Gastroesophageal sphincter (tissue), 4 donors: ENCODE data around the gene ALDH1A3. TPM values are rescaled to one million over a fixed set of nuclear protein-coding genes. Genes with fewer than 3 reads are reported as not detected.

Source experiments
- ATAC-seq: fragments of 150-250 bp; one replicate; pipeline ENCODE4 v1.9.1; 2016; ENCODE audit warnings: mild to moderate bottlenecking, moderate library complexity
- H3K27ac ChIP-seq, 4 donors: fragments of 200-600 bp; sonication (generic) in 3 of 4; 1 replicate in 3 of 4; 2 replicates in 1 of 4; pipeline ENCODE4 v1.5.1; 2016 to 2019
- H3K27me3 ChIP-seq: fragments of 200-600 bp; sonication (generic); one replicate; pipeline ENCODE4 v1.5.1; 2019
- H3K36me3 ChIP-seq, 2 donors: fragments of 200-600 bp; sonication (generic); one replicate each; pipeline ENCODE4 v1.5.1; 2019; ENCODE audit warnings: control low read depth in 1 of 2
- H3K4me1 ChIP-seq, 3 donors: fragments of 200-600 bp; sonication (generic); 1 replicate in 2 of 3; 2 replicates in 1 of 3; pipeline ENCODE4 v1.5.1; 2016 to 2019; ENCODE audit warnings: control low read depth in 2 of 3
- H3K4me3 ChIP-seq, 2 donors: fragments of 200-600 bp; sonication (generic); one replicate each; pipeline ENCODE4 v1.5.1; 2019; ENCODE audit warnings: mild to moderate bottlenecking in 1 of 2, moderate library complexity in 1 of 2
- H3K9me3 ChIP-seq, 3 donors: fragments of 200-600 bp; sonication (generic); one replicate each; pipeline ENCODE4 v1.5.1; 2017 to 2019; ENCODE audit warnings: control low read depth in 2 of 3
- CTCF ChIP-seq, 4 experiments: fragments of 200-600 bp in 2 of 4; fragments of 450-650 bp in 2 of 4; sonication (generic) in 1 of 4; IDR thresholded peaks; one replicate each; pipeline ENCODE4 v1.5.1; 2017 to 2019; ENCODE audit warnings: antibody characterized with exemption in 4 of 4, mild to moderate bottlenecking in 2 of 4, moderate library complexity in 2 of 4
- EP300 ChIP-seq: sonication (generic); formaldehyde crosslinking; IDR thresholded peaks from one replicate; pipeline ENCODE4 v1.6.1; 2017; ENCODE audit warnings: antibody characterized with exemption, mild to moderate bottlenecking
- POLR2A ChIP-seq, 2 donors: fragments of 450-650 bp; IDR thresholded peaks; one replicate each; pipeline ENCODE4 v1.6.1; 2017; ENCODE audit warnings: antibody characterized with exemption in 2 of 2, mild to moderate bottlenecking in 2 of 2, moderate library complexity in 1 of 2
- POLR2AphosphoS5 ChIP-seq: sonication (generic); formaldehyde crosslinking; IDR thresholded peaks from one replicate; pipeline ENCODE4 v1.6.1; 2017; ENCODE audit warnings: antibody characterized with exemption
- WGBS, 2 donors: methylation state at CpG; one replicate each; pipeline ENCODE4 v1.1.5; 2018; ENCODE audit warnings: low coverage in 1 of 2; 5-methylcytosine and 5-hydroxymethylcytosine counted together
- total RNA-seq, 4 donors: library from RNA; depleted of rRNA; stranded (reverse); fragments of >200 nt; gene quantifications; one replicate each; pipeline ENCODE4 v1.1.0, GENCODE V29; 2016

ALDH1A3 gene
- total RNA-seq, 4 donors from 2014 or later = 23.0 to 148 (median 93.4) TPM

- Histone ChIP-seq H3K27me3 (peaks cover 21% of the 10 kb centered on the region), H3K9me3 (no peaks in the 10 kb centered on the region), H3K4me3 (no peak overlapping the region), H3K36me3 (no peaks in the 10 kb centered on the region), H3K4me1 (no peaks in the 10 kb centered on the region), H3K27ac (no peak overlapping the region)
- TF ChIP-seq CTCF (IDR thresholded peaks at IDR 0.05) (no peak), EP300 (no peak), POLR2AphosphoS5 (no peak), POLR2A (IDR thresholded peaks at IDR 0.05) (no peak)
- no peak for ATAC-seq
- WGBS, 2 donors = 0 to 74% methylated on average over 1 to 3 of the region's 3 CpGs
These were observed 44.9 kb upstream of the ALDH1A3 start for GRCh38 chr15:100834731-100835130.

- Histone ChIP-seq H3K4me3 (no peak overlapping the region), H3K36me3 (no peaks in the 10 kb centered on the region), H3K4me1 (no peaks in the 10 kb centered on the region), H3K9me3 (no peaks in the 10 kb centered on the region), H3K27me3 (peaks cover 24% of the 10 kb centered on the region), H3K27ac (no peak overlapping the region)
- no peak for TF ChIP-seq POLR2AphosphoS5
- ATAC-seq = no peak
- 66 to 82% methylated on average over 5 of the region's 5 CpGs for WGBS, 2 donors
These were observed 44.0 kb upstream of the ALDH1A3 start for GRCh38 chr15:100835636-100836035.

DNA sequence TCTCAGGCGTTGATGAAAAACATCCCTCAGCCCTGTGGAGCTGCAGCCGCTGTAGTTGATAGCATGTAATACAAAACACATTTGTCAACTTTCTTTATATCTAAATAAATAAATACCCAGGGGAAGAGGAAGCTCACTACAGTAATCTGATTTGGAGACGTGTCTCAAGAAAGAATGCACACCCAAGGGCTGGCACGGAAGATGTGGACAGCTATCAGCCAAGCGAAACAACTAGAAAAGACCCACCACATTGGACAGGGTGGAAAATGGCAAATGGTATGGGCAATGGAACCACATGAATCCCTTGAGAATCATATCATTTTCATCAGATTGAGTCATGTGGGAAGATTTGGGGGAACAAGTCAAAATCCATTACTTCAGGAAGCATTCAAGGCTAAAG is 43.1 kb upstream of the ALDH1A3 start:
- H3K4me1 ChIP-seq = no peaks in the 10 kb centered on the region
- H3K36me3 ChIP-seq = no peaks in the 10 kb centered on the region
- ATAC-seq = no peak
- H3K27me3 ChIP-seq = peaks cover 19% of the 10 kb centered on the region
- TF ChIP-seq EP300 (no peak), POLR2A (IDR thresholded peaks at IDR 0.05) (no peak), CTCF (IDR thresholded peaks at IDR 0.05) (no peak), POLR2AphosphoS5 (no peak)
- H3K4me3 ChIP-seq = no peak overlapping the region
- 40 to 58% methylated on average over 4 to 5 of the region's 5 CpGs for WGBS, 2 donors
- no peak overlapping the region for H3K27ac ChIP-seq
- no peaks in the 10 kb centered on the region for H3K9me3 ChIP-seq

GRCh38 chr15:100841426-100841825 is 38.2 kb upstream of the ALDH1A3 start:
- 94% methylated on average over 3 of the region's 3 CpGs for WGBS, 2 donors

DNA sequence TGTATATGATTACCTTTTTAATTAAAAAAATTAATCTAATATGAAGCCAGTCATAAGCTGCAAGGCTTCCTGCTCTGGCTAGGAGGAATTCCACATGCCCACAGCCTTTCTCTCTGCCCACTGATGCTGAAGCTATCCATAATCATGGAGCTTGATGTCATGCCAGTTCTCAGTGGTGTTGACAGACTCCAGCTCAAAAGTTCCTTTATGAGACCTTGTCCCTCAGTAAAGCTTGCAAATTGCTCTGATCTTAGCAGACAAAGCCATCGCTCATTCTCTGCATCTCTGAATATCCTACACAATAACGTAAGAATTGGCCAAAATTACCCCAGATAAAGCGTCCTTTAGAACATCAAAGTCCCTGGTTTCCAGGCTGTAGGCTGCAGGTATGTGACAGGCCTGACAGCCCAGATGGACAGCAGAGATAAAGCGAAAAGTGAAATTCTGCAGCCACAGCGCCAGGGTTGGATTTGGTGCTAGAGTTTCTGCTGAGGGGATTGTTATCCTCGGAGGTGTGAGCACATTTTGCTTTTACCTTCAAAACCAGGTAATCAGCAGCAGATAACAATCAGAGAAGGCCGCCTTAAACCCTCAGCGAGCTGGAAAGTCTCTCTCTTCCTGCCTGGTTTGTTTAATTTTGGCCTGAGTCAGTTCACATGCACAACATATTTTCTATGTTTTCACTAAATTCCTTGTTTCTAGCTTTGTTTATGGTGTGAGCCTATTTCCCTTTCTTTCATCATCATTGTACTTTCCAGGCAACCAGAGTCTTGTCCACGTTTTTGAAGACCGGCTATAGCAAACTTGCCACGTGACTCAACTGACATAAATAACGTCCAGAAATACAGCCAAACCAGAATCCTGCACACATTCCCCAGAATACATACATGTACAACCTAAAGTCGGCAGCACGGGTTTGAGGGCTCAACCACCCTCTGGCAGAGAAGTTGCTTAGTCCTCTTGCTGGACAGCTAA is 36.6 kb upstream of the ALDH1A3 start:
- no peak for ATAC-seq
- Histone ChIP-seq H3K27me3 (peaks cover 18% of the 10 kb centered on the region), H3K4me1 (no peaks in the 10 kb centered on the region), H3K4me3 (no peak overlapping the region), H3K36me3 (no peaks in the 10 kb centered on the region), H3K27ac (no peak overlapping the region), H3K9me3 (no peaks in the 10 kb centered on the region)
- no peak for TF ChIP-seq EP300
- no peak for TF ChIP-seq POLR2AphosphoS5
- TF ChIP-seq CTCF (IDR thresholded peaks at IDR 0.05) = no peak
- no peak for TF ChIP-seq POLR2A (IDR thresholded peaks at IDR 0.05)
- 61 to 72% methylated on average over 11 to 12 of the region's 14 CpGs for WGBS, 2 donors

More at GRCh38 chr15:100841426-100841825, 38.2 kb upstream of the ALDH1A3 start:
- H3K4me3 ChIP-seq = no peak overlapping the region
- H3K27me3 ChIP-seq = peaks cover 29% of the 10 kb centered on the region
- H3K4me1 ChIP-seq = no peaks in the 10 kb centered on the region
- TF ChIP-seq POLR2A (IDR thresholded peaks at IDR 0.05) (no peak), CTCF (IDR thresholded peaks at IDR 0.05) (no peak)
- H3K27ac ChIP-seq = no peak overlapping the region
- H3K36me3 ChIP-seq = no peaks in the 10 kb centered on the region
- ATAC-seq = no peak
- H3K9me3 ChIP-seq = no peaks in the 10 kb centered on the region
